HepG2 (cell line): ENCODE data around the gene VMO1. TPM values are rescaled to one million over a fixed set of nuclear protein-coding genes. Genes with fewer than 3 reads are reported as not detected.
A peak's percentile ranks its signal among the peaks of the same experiment; 100 is the strongest.

Source experiments
- ATAC-seq: fragments of 200-7000 bp; cut with Tn5 transposase; 3 replicates; pipeline ENCODE4 v1.9.1; 2020; ENCODE audit warnings: mild to moderate bottlenecking, moderate library complexity
- BruUV-seq: library from RNA; stranded (reverse); fragments of 400-500 nt; replicated peaks from 2 replicates; lab custom pipeline; 2021; lab: Mats Ljungman, UMichigan
- CTCF ChIA-PET: fragments of 300-600 bp; formaldehyde crosslinking; extraction: SDS; loops from one replicate; lab custom pipeline; 2021; ENCODE audit warnings: low total read pairs, inconsistent platforms, low intra/inter-chr PET ratio; lab: Yijun Ruan, JAX
- POLR2A ChIA-PET: fragments of 350-600 bp; sonication (Branson Sonifier 250); formaldehyde crosslinking; loops from one replicate; lab custom pipeline; 2020; ENCODE audit warnings: antibody characterized with exemption, inconsistent platforms; lab: Yijun Ruan, JAX
- DNase-seq: peaks from one replicate; pipeline ENCODE4 v3.0.0-alpha.2; 2015; ENCODE audit warnings: low spot score
- FAIRE-seq: peaks from 3 replicates; lab custom pipeline; 2011; peaks lifted over from hg19 to GRCh38; lab: Jason Lieb, UNC
- H2AFZ ChIP-seq: one replicate; pipeline ENCODE4 v1.6.1; 2011; ENCODE audit warnings: low read length, inconsistent platforms
- H3K27ac ChIP-seq: fragments of 300-600 bp; 3 replicates; pipeline ENCODE4 v1.8.0; 2011; ENCODE audit warnings: mixed run types, mild to moderate bottlenecking, mixed read lengths, low read length, inconsistent platforms; ENCODE audit not compliant: insufficient read depth; ENCODE audit errors: extremely low read length
- H3K27me3 ChIP-seq, 2 experiments: fragments of 200-600 bp in 1 of 2; 2 replicates in 1 of 2; 3 replicates in 1 of 2; pipeline versions ENCODE4 v1.6.0 to v1.8.0; 2011; ENCODE audit warnings: low read length in 2 of 2, mild to moderate bottlenecking in 2 of 2, moderate library complexity in 2 of 2, inconsistent platforms in 1 of 2; ENCODE audit not compliant: insufficient read depth in 2 of 2, control insufficient read depth in 1 of 2
- H3K36me3 ChIP-seq, 2 experiments: fragments of 200-600 bp in 1 of 2; replicated peaks in 1 of 2; 2 replicates in 1 of 2; 3 replicates in 1 of 2; pipeline versions ENCODE4 v1.5.1 to v1.8.0; 2011; ENCODE audit warnings: low read length in 2 of 2, inconsistent platforms in 1 of 2; ENCODE audit not compliant: insufficient read depth in 2 of 2, control insufficient read depth in 1 of 2
- H3K4me1 ChIP-seq: 2 replicates; pipeline ENCODE4 v1.5.1; 2012; ENCODE audit warnings: low read length, inconsistent platforms; ENCODE audit not compliant: insufficient read depth
- H3K4me2 ChIP-seq: 2 replicates; pipeline ENCODE4 v1.6.0; 2011; ENCODE audit warnings: low read depth, low read length, inconsistent platforms
- H3K4me3 ChIP-seq, 3 experiments: fragments of 200-600 bp in 1 of 3; sonication (generic), shearing (Covaris generic) in 1 of 3; replicated peaks in 1 of 3; 2 replicates each; pipeline ENCODE4 v1.5.1; 2011 to 2016; ENCODE audit warnings: low read length in 3 of 3, inconsistent platforms in 2 of 3, low read depth in 2 of 3, mild to moderate bottlenecking in 2 of 3, control low read depth in 1 of 3, mixed read lengths in 1 of 3; ENCODE audit not compliant: insufficient read depth in 1 of 3
- H3K79me2 ChIP-seq: one replicate; pipeline ENCODE4 v1.6.1; 2011; ENCODE audit warnings: low read length, inconsistent platforms; ENCODE audit not compliant: insufficient read depth
- H3K9ac ChIP-seq: 2 replicates; pipeline ENCODE4 v1.6.0; 2011; ENCODE audit warnings: mild to moderate bottlenecking, low read depth, low read length, inconsistent platforms; ENCODE audit not compliant: insufficient read depth
- H3K9me3 ChIP-seq: 2 replicates; pipeline ENCODE4 v1.5.1; 2012; ENCODE audit warnings: mild to moderate bottlenecking, low read length
- H4K20me1 ChIP-seq: 2 replicates; pipeline ENCODE4 v1.6.0; 2011; ENCODE audit warnings: inconsistent platforms, mild to moderate bottlenecking, low read length, moderate library complexity; ENCODE audit not compliant: insufficient read depth
- CBX5 ChIP-seq: sonication (generic); formaldehyde crosslinking; IDR thresholded peaks from 2 replicates; pipeline ENCODE4 v1.4.0; 2020; ENCODE audit warnings: missing genetic modification reagents, borderline replicate concordance
- FIP1L1 ChIP-seq: fragments of 200-400 bp; formaldehyde crosslinking; IDR thresholded peaks from 2 replicates; pipeline ENCODE4 v1.6.1; 2018; ENCODE audit warnings: low read depth, mild to moderate bottlenecking, low read length, moderate library complexity, borderline replicate concordance; ENCODE audit not compliant: insufficient read depth
- MBNL3 ChIP-seq: fragments of 250-450 bp; sonication (Bioruptor Pico); conservative IDR thresholded peaks from 2 replicates; pipeline ENCODE4 v1.8.0; 2022; ENCODE audit warnings: mild to moderate bottlenecking, inconsistent platforms
- MEF2D ChIP-seq: sonication (generic); formaldehyde crosslinking; IDR thresholded peaks from 2 replicates; pipeline ENCODE4 v1.5.1; 2020; ENCODE audit warnings: mild to moderate bottlenecking, missing genetic modification reagents
- NFIB ChIP-seq: sonication (generic); formaldehyde crosslinking; IDR thresholded peaks from 2 replicates; pipeline ENCODE4 v1.9.0; 2021; ENCODE audit warnings: missing genetic modification reagents, mild to moderate bottlenecking, borderline replicate concordance
- NR1H2 ChIP-seq: sonication (generic); formaldehyde crosslinking; IDR thresholded peaks from 2 replicates; pipeline ENCODE4 v1.8.1; 2022; ENCODE audit warnings: low read depth, missing genetic modification reagents, borderline replicate concordance
- ONECUT2 ChIP-seq: sonication (generic); formaldehyde crosslinking; IDR thresholded peaks from 2 replicates; pipeline ENCODE4 v1.4.0; 2020; ENCODE audit warnings: missing genetic modification reagents
- RXRA ChIP-seq: sonication (generic); formaldehyde crosslinking; IDR thresholded peaks from 2 replicates; pipeline ENCODE4 v1.5.1; 2020; ENCODE audit warnings: missing genetic modification reagents
- TRAFD1 ChIP-seq: sonication (generic); formaldehyde crosslinking; IDR thresholded peaks from 2 replicates; pipeline ENCODE4 v1.5.1; 2020; ENCODE audit warnings: missing genetic modification reagents, mild to moderate bottlenecking, borderline replicate concordance
- ZBTB42 ChIP-seq: sonication (generic); formaldehyde crosslinking; IDR thresholded peaks from 2 replicates; pipeline ENCODE4 v1.5.0; 2020; ENCODE audit warnings: mild to moderate bottlenecking, missing genetic modification reagents
- ZFP36 ChIP-seq: fragments of 150-350 bp; IDR thresholded peaks from 2 replicates; pipeline ENCODE4 v1.6.1; 2018; ENCODE audit warnings: borderline replicate concordance, low read length, low read depth; ENCODE audit not compliant: partially characterized antibody
- ZNF280D ChIP-seq: sonication (generic); formaldehyde crosslinking; IDR thresholded peaks from 2 replicates; pipeline ENCODE4 v1.5.1; 2020; ENCODE audit warnings: mild to moderate bottlenecking, missing genetic modification reagents
- ZNF354B ChIP-seq: sonication (generic); formaldehyde crosslinking; IDR thresholded peaks from 2 replicates; pipeline ENCODE4 v1.8.0; 2022; ENCODE audit warnings: mild to moderate bottlenecking, missing genetic modification reagents
- ZSCAN20 ChIP-seq: sonication (generic); formaldehyde crosslinking; IDR thresholded peaks from 2 replicates; pipeline ENCODE4 v1.4.0; 2020; ENCODE audit warnings: missing genetic modification reagents, mild to moderate bottlenecking, borderline replicate concordance
- WGBS: methylation state at CpG from one replicate; pipeline ENCODE4 v1.1.6; 2017; ENCODE audit warnings: low lambda C conversion rate; 5-methylcytosine and 5-hydroxymethylcytosine counted together
- in situ Hi-C: cut with HindIII; loops from 2 replicates; pipeline ENCODE4 v1.10.0; 2017; ENCODE audit warnings: low pct_unique_long_range_greater_than_20kb; ENCODE audit not compliant: extremely low pct_ligation_motif_present
- intact Hi-C: fragments of 100-400 bp; cut with micrococcal nuclease; formaldehyde crosslinking; loops from one replicate; pipeline ENCODE4 v1.10.0; 2022; ENCODE audit not compliant: unreplicated experiment
- polyA plus RNA-seq, 8 experiments: library from polyadenylated mRNA; depleted of rRNA in 3 of 8; stranded (reverse) in 7 of 8; unstranded in 1 of 8; fragments of >200 nt; fragmentation: Illumina TruSeq in 4 of 8; extraction: Trizol in 4 of 8; gene quantifications; 2 replicates each; pipeline versions ENCODE4 v1.2.1 to v1.2.3, GENCODE V29; 2011 to 2016; ENCODE audit warnings: low read depth in 4 of 8, missing spikeins in 1 of 8, mixed read lengths in 1 of 8; ENCODE audit not compliant: insufficient read depth in 1 of 8
- total RNA-seq, 5 experiments: library from RNA; depleted of rRNA; stranded (reverse); fragments of >200 nt; fragmentation: Illumina TruSeq; extraction: Trizol; gene quantifications; 2 replicates each; pipeline ENCODE4 v1.2.3, GENCODE V29; 2016; ENCODE audit warnings: low read depth in 1 of 5

Gene VMO1
- total and polyA plus RNA-seq, 2 of the 13 experiments (the other 11 are each of a cell fraction or from before 2014, with no cell fraction given), result not detected

- no peak for ATAC-seq
- intact Hi-C loops, result no loop called here
- Histone ChIP-seq H3K27me3 (no peaks in the 10 kb centered on the region), H3K4me3 (no peak overlapping the region), H2AFZ (peak overlapping the region; percentile 61), H3K9ac (no peak overlapping the region), H4K20me1 (no peaks in the 10 kb centered on the region), H3K4me1 (peaks cover 56% of the 10 kb centered on the region), H3K36me3 (no peaks in the 10 kb centered on the region), H3K4me2 (no peak overlapping the region), H3K79me2 (no peaks in the 10 kb centered on the region), H3K27ac (no peak overlapping the region), H3K9me3 (no peaks in the 10 kb centered on the region)
- in situ Hi-C loops, result no loop called here
- BruUV-seq, result no TSS peak
- TF ChIP-seq RXRA (CRISPR knock-in tag), result no peak
- no peak for TF ChIP-seq MBNL3 (CRISPR knock-in tag)
- TF ChIP-seq ZNF354B (CRISPR knock-in tag), result no peak
- TF ChIP-seq FIP1L1, result no peak
- no peak for TF ChIP-seq CBX5 (CRISPR knock-in tag)
- TF ChIP-seq ZBTB42 (CRISPR knock-in tag), result no peak
- ChIA-PET CTCF (no interaction called here), POLR2A (interaction anchor here (1.2 to 3.3 kb wide), 2 partner anchors 14 to 54 kb away, joined by 3 to 14 read pairs; partner anchors contain the start of gene ARRB2)
- FAIRE-seq, result no peak
- no peak for DNase-seq
- WGBS, result 84% methylated on average over 3 of the region's 3 CpGs
These were observed 21.6 kb downstream of the VMO1 start for GRCh38 chr17:4764595-4764994.

GRCh38 chr17:4759776-4760236 lies 26.4 kb downstream of the VMO1 start:
- no TSS peak for BruUV-seq
- WGBS, result 1% methylated on average over 10 of the region's 10 CpGs
- Histone ChIP-seq H3K4me2 (peak overlapping the region; percentile 32; the same call in 1 of the 2 replicates), H3K27me3 (no peaks in the 10 kb centered on the region), H3K27ac (peak overlapping the region; percentile 95), H3K36me3 (no peaks in the 10 kb centered on the region), H4K20me1 (no peaks in the 10 kb centered on the region), H3K4me1 (peaks cover 66% of the 10 kb centered on the region), H3K4me3 (no peak overlapping the region), H3K9ac (peak overlapping the region; percentile 12; the same call in 1 of the 2 replicates), H2AFZ (no peak overlapping the region), H3K79me2 (no peaks in the 10 kb centered on the region), H3K9me3 (no peaks in the 10 kb centered on the region)
- ATAC-seq (peak; percentile 98), FAIRE-seq (peak; percentile 93), DNase-seq (peak; percentile 100)
- intact Hi-C loops (loop anchor here (2.0 kb wide), 1 partner anchor 29 kb away; the partner anchor contains the start of gene GLTPD2), in situ Hi-C loops (no loop called here)
- ChIA-PET CTCF (no interaction called here), POLR2A (interaction anchor here (1.0 to 1.3 kb wide), 2 partner anchors 12 to 29 kb away, joined by 3 to 11 read pairs; partner anchors contain the start of genes GLTPD2 and TM4SF5)
- TF ChIP-seq TRAFD1 (CRISPR knock-in tag) (peak; percentile 51; the same call in 1 of the 2 replicates), ONECUT2 (CRISPR knock-in tag) (no peak), ZSCAN20 (CRISPR knock-in tag) (no peak), NR1H2 (CRISPR knock-in tag) (no peak), ZFP36 (no peak), MEF2D (CRISPR knock-in tag) (peak; percentile 91), ZNF280D (CRISPR knock-in tag) (no peak), NFIB (no peak)
